GM18498 (cell line): Measurements from ENCODE around the gene PATJ.
"Not testable (repeated sequence)": the region's sequence is repeated elsewhere in the genome, so short reads cannot be mapped to it uniquely, and the experiment has no call there.

Experiments
- ATAC-seq: cut with Tn5 transposase; IDR thresholded peaks from one replicate; pipeline ENCODE4 v1.9.1; 2021; ENCODE audit warnings: mild to moderate bottlenecking, moderate library complexity; ENCODE audit not compliant: unreplicated experiment

Gene PATJ

DNA sequence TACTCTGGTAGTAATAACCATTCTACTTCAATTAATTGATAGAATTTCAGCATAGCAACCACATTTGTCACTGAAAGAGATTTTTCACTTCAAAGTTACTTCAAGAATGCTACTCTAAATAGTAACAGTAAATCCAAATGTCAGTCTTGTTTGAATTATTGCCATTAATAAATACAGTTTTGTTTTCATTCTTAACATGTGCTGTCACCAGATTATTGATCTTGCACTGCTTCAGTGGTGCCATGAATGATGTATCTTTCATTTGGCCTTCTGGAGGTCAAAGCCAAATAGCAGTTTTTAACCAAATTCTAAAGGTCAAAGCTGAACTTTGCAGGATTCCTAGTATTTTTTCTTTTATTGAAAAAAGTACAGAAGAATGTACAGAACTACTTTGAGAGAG, 199.5 kb downstream of the PATJ start:
- ATAC-seq: no peak

DNA sequence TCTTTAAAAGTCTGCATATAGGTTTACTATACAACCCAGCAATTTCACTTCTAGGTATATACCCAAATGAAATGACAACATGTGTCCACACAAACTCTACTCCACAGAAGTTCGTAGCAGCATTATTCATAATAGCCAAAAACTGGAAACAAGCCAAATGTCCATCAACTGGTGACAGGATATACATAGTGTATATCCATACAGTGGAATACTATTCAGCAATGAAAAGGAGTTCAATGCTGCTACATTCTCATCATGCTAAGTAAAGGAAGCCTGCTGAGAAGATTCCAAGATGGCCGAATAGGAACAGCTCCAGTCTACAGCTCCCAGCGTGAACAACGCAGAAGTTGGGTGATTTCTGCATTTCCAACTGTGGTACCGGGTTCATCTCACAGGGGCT, 200.6 kb downstream of the PATJ start:
- no peak for ATAC-seq

GRCh38 chr1:61948685-61949084, 206.4 kb downstream of the PATJ start:
- not testable (repeated sequence) for ATAC-seq

GRCh38 chr1:61950418-61950817, 208.1 kb downstream of the PATJ start:
- ATAC-seq: no peak

GRCh38 chr1:61951731-61952580, 209.7 kb downstream of the PATJ start:
- no peak for ATAC-seq

DNA sequence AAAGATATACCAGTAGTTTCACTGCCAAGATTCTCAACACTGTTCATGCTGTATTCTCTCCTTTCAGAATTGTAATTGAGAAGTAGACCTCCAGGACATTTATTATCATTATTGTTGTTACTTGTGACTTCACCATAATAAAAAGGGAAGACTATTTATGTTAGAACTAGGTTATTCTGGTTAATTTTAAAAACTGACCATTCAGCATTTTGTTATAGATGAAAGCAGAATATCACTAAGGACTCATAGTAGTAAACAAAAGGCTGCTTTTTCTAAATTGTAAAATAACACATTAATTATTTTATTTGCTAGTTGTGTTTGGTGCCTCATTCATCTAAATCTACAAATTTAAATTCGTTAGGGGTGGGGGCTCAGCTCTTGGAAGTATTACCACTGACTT, 210.4 kb downstream of the PATJ start:
- ATAC-seq: no peak

GRCh38 chr1:61953076-61953789, 211.0 kb downstream of the PATJ start:
- ATAC-seq: no peak

- no peak for ATAC-seq
These were observed 211.5 kb downstream of the PATJ start for GRCh38 chr1:61953790-61954150.

- ATAC-seq: no peak
These were observed 213.0 kb downstream of the PATJ start for GRCh38 chr1:61955261-61955660.

- no peak for ATAC-seq
These were observed 213.9 kb downstream of the PATJ start for GRCh38 chr1:61956016-61956645.

DNA sequence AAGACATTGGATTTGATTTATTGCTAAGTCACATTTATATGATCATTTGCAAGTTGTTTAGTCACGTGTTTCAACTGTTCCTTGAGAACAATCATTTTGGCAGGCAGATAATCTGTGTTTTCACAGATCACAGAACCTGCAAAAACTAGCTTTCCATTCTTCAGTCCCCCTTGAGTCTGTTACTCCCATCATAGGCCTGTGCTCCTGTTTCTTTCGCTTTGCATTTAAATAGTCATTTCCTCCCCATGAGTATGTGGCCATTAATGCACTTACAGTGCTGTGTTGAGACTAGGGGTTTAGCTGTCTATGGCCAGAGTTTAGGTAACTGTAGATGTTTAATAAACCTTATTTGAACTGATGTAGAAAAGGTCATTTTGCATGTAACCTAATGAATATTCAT, 214.5 kb downstream of the PATJ start:
- ATAC-seq: no peak

GRCh38 chr1:61961009-61961408, 218.7 kb downstream of the PATJ start:
- no peak for ATAC-seq

- no peak for ATAC-seq
These were observed 220.4 kb downstream of the PATJ start for GRCh38 chr1:61962631-61963030.

GRCh38 chr1:61966450-61967225, 224.4 kb downstream of the PATJ start:
- ATAC-seq: not testable (repeated sequence)

GRCh38 chr1:61967750-61968149, 225.5 kb downstream of the PATJ start:
- no peak for ATAC-seq

GRCh38 chr1:61968869-61969268, 226.6 kb downstream of the PATJ start:
- no peak for ATAC-seq

GRCh38 chr1:61973100-61973837, 231.0 kb downstream of the PATJ start:
- no peak for ATAC-seq

GRCh38 chr1:61975638-61976037, 233.4 kb downstream of the PATJ start:
- no peak for ATAC-seq

GRCh38 chr1:61976566-61976965, 234.3 kb downstream of the PATJ start:
- no peak for ATAC-seq

- no peak for ATAC-seq
These were observed 236.5 kb downstream of the PATJ start for GRCh38 chr1:61978796-61979195.
